Gastrocnemius medialis (tissue), 4 donors: ENCODE results near the gene ZNF365.

Experiments used
- CTCF ChIP-seq, 5 experiments: fragments of 450-650 bp in 3 of 5; fragments of 200-600 bp in 2 of 5; sonication (generic) in 2 of 5; IDR thresholded peaks in 4 of 5; conservative IDR thresholded peaks in 1 of 5; 1 replicate in 4 of 5; 2 replicates in 1 of 5; pipeline ENCODE4 v1.5.1; 2016 to 2019; ENCODE audit warnings: antibody characterized with exemption in 5 of 5, mild to moderate bottlenecking in 3 of 5, moderate library complexity in 3 of 5
- POLR2A ChIP-seq, 2 donors: fragments of 450-650 bp; IDR thresholded peaks; one replicate each; pipeline ENCODE4 v1.6.1; 2017; ENCODE audit warnings: antibody characterized with exemption in 2 of 2, mild to moderate bottlenecking in 2 of 2, moderate library complexity in 2 of 2

GRCh38 chr10:62426600-62426999, 52.4 kb downstream of the ZNF365 start:
- TF ChIP-seq CTCF (IDR thresholded peaks at IDR 0.05 in 4 of 5, conservative IDR thresholded peaks at IDR 0.05 in 1 of 5), result no peak
- no peak for TF ChIP-seq POLR2A (IDR thresholded peaks at IDR 0.05)
